ENCODE results near the gene CIC.

DNA sequence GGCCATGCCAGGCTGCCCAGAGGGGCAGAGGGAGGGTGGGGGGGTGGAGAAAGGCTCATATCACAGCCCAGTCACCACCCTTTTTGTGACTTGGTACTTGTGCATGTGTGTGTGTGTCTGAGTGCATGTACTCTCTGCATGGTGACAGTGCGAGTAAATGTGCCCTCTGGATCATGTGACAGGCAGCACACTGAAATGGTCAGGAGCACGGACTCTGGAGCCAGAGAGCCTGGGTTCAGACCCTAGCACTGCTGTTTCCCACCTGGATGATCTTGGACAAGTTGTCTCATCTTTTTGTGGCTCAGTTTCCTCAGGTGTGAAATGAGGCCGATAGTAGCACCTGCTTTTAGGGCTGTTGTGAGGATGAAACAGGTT, 2.0 kb downstream of the CIC start:
- TF ChIP-seq POLR2AphosphoS5 (IDR thresholded peaks at IDR 0.05) (no peak), POLR2A (IDR thresholded peaks at IDR 0.05) (no peak)
